D341Med (cell line): Measurements from ENCODE around the gene MRPL12.
"Not testable (repeated sequence)": the region's sequence is repeated elsewhere in the genome, so short reads cannot be mapped to it uniquely, and the experiment has no call there.

ENCODE experiments used
- DNase-seq: peaks from one replicate; pipeline ENCODE4 v3.0.0; 2012; ENCODE audit warnings: low spot score

The MRPL12 gene

DNA sequence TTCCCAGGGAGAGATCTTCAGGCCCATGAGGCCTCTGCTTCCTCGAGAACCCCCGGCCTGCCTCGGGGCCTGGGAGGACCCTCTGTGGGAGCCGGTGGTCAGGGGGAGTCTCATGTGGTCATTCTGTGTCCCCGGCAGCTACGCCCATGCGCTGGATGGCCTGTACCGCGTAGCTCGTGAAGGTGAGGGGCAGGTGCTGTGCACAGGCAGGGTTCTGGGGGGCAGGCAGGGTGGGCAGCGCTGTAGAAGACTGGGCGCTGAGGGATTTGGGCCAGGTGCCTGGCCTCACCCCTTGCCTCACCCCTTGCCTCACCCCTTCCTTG, 13.5 kb downstream of the MRPL12 start:
- DNase-seq: no peak

DNA sequence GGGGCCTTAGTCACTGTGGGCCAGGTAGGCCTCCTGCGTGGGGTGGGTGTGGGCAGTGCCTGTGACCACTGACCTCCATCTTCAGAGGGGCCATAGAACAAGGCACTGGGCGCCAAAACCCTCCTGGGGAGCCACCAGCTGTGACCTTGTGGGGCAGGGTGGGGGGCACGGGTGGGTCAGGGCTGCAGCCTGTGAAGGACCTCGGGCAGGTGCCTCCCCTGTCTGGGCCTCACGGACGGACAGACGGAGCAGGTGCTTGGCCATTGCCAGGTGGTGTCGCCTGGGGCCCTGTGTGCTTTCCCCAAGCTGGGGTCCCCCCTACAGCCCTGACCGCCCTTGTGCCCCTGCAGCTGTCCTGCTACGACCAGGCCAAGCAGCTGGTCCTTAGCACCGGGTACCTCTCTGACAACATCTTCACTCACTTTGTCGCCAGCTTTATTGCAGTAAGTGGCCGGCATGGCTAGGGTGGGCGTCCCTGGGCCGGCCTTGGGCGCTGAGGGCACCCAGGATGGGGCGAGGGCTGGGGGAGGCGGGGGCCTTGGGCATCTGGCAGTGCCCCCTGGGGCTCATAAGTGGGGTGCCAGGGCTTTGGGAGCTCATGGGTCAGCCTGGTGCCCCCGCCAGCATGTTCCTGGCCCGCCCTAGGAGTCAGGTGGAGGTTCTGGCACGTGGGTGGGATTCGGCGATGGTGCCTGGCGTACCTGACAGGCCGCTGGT, 14.0 kb downstream of the MRPL12 start:
- no peak for DNase-seq

DNA sequence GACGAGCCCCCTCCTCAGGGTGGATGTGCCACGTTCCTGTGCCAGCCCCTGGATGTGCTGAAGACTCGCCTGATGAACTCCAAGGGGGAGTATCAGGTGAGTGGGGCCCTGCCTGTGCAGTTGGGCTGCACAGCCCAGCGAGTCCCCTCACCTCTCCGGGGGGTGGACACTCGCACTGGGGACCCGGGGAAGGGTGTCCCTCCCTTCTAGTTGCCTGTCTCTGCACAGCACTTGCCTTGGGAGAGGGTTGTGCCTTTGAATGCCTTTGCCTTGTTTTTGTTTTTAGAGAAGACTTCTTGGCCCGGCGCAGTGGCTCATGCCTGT, 14.6 kb downstream of the MRPL12 start:
- no peak for DNase-seq

DNA sequence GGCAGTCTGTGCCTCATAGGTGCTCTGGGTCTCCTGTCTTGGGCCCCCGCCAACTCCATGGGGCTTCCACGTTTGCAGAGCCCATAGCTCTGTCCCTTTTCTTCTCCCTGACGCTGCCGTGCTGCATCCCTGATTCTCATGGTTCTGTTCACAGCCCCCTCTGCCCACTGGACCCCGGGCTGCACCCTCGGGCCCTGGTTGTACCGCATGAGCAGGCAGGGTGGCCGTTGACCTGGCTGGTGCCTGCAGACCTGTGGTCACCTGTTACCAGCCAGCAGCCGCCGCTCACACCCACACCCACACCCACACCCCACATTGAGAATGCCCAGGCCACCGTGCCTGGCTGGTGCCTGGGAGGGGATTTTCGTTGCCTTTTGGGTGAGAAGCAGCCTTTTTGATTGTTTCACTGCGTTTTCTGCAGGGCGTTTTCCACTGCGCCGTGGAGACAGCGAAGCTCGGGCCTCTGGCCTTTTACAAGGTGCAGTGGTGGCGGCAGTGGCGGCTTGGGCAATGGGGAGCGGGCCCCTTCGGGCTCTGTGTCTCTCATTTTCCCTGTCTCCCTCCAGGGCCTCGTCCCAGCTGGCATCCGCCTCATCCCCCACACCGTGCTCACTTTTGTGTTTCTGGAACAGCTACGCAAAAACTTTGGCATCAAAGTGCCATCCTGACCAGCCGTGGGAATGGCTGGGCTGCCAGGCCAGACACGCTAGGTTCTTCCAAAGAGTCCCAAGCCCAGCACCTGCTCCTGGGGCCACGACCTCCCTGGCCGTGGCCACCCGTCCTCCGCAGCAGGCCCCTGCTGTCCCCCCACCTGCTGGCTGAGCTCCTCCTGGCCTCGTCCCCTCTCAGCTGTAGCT, 16.5 kb downstream of the MRPL12 start:
- DNase-seq: no peak

DNA sequence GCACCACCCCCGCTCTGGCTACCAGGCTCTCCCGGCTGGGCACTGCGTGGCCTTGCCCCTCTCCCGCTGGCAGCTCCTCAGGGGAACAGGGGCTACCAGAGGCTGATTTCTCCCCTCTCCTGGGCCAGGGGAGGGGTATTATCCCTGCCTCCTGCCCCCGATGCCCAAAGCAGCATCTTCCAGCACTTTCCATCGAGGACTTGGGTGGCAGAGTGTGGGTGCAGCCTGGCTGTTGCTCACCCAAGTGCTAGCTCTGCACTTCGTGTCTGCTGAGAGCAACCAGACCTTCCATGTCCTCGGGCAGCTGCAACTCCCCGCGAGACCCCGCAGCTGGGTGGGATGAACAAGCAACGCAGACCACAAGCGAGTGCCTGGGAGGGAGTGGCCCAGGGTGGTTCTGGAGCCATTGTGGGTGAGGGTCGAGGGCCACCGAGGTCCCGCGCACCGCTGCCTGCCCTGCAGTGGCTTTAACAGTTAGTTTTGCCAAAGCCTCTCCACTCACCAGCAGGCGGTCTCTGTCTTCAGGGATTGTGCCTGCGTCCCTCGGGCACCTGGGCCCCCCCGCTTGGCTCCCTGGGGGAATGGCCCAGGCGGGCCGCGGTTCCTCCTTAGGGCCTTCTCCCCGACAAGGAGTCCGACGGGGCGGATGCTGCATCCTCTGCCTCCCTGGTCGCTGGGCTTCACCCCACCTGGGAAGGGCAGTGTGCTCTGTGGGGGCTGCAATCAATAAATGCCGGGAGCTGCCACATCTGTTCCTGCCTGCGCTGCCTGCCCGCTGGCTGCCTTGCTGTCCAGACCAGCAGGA, 17.3 kb downstream of the MRPL12 start:
- DNase-seq: no peak

DNA sequence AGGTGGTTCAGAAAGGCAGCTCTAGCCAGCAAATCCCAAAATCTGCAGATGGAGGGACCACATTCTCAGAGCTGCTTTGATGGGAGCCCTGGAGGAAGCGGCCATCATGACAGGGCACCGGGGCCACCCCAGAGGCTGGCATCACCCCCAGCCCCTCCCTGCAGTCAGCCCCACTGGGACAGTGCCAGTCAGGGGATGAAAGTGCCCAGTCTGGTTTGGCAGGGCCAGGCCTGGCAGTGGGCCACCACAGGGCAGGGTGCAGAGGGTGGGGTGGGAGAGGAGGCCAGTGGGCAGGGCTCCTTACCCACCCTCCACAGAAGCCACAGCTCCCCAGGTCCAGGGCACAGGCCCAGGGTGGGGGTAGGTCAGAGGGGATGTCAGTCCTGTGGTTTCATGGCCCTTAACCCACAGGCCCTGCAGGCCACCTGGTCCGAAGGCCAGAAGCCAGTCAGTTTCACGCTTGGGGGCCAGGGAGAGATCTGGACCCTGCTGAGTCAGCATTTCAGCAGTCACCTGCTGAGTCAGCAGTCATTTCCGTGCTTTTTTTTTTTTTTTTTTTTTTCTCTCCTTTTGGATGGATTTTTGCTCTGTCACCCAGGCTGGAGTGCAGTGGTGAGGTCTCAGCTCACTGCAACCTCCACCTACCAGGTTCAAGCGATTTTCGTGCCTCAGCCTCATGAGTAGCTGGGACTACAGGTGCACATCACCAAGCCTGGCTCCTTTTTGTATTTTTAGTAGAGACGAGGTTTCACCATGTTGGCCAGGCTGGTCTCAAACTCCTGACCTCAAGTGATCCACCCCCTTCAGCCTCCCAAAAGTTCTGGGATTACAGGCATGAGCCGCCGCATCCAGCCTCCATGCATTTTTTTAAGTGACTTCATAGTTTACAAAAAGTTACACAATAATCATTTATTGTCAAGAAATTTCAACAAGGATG, 19.3 kb downstream of the MRPL12 start:
- DNase-seq: no peak

DNA sequence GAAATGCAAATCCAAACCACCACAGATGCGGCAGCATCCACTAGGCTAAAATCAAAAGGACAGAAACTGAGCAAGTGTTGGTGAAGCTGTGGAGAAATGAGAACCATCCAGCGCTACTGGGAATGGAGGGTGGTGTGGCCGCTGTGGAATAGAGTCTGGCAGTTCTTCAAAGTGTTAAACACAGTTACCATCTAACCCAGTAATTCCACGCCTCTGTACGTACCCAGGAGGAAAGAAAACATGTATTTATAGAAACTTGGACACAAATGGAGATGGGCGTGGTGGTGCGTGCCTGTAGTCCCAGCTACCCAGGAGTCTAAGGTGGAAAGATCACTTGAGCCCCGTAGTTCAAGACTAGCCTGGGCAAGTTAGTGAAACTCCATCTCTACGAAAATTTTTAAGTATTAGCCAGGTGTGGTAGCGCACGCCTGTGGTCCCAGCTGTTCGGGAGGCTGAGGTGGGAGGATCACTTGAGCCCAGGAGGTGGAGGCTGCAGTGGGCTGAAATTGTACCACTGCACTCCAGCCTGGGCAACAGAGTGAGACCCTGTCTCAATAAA, 20.6 kb downstream of the MRPL12 start:
- DNase-seq: no peak

DNA sequence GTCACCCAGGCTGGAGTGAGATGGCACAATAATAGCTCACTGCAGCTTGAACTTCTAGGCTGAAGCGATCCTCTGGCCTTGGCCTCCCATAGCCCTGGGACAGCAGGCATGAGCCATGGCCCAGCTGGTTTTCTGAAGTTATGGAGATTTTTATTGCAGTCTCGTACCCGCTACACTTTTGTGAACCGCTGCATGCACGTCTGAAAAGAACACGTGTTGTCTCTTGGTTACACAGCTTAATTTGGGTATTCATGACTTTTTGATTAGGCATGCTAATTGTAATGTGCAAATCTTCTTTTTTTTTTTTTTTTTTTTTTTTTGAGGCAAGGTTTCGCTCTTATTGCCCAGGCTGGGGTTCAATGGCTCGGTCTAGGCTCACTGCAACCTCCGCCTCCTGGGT, 22.3 kb downstream of the MRPL12 start:
- DNase-seq: no peak

DNA sequence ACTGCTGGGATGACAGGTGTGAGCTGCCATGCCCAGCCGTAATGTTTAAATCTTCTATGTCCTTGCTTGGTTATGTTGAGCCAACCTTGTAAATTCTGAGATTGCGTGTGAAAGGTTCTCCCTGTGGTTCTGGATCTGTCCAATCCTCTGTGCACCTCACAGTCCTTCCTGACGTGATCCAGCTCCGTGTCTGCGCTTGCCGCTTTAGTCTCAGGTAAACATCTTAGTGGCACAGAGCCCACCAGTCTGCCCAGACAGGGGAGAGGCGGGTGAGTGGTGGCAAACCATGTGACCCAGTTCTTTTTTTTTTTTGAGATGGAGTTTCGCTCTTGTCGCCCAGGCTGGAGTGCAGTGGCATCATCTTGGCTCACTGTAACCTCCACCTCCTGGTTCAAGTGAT, 22.8 kb downstream of the MRPL12 start:
- DNase-seq: no peak

DNA sequence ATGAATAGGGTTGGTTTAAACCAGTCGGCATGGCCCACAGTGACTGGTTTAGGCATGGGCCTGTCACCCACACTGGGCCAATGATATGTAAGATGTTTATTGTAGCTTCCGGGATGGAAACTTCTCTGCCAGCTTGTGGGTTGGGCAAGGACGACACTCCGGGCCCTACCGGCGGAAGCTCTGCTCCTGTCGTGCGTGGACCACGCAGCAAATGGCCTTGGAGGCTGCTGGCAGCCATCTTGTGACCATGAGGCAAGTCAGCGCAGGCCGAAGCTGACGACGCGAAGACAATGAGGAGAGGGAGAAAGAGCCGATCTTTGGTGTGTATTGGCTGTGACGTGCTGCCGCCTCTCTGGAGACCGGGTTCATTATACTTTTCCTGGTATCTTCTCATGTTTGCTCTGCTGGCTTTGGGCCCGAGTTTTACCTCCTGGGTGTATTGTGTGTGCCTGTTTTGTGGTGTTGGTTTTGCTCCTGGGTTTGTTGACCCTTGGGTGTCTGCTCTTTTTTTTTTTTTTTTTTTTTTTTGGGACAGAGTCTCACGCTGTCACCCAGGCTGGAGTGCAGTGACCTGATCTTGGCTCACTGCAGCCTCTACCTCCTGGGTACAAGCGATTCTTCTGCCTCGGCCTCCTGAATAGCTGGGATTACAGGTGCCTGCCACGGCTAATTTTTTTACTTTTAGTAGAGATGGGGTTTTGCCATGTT, 24.3 kb downstream of the MRPL12 start:
- DNase-seq: no peak

DNA sequence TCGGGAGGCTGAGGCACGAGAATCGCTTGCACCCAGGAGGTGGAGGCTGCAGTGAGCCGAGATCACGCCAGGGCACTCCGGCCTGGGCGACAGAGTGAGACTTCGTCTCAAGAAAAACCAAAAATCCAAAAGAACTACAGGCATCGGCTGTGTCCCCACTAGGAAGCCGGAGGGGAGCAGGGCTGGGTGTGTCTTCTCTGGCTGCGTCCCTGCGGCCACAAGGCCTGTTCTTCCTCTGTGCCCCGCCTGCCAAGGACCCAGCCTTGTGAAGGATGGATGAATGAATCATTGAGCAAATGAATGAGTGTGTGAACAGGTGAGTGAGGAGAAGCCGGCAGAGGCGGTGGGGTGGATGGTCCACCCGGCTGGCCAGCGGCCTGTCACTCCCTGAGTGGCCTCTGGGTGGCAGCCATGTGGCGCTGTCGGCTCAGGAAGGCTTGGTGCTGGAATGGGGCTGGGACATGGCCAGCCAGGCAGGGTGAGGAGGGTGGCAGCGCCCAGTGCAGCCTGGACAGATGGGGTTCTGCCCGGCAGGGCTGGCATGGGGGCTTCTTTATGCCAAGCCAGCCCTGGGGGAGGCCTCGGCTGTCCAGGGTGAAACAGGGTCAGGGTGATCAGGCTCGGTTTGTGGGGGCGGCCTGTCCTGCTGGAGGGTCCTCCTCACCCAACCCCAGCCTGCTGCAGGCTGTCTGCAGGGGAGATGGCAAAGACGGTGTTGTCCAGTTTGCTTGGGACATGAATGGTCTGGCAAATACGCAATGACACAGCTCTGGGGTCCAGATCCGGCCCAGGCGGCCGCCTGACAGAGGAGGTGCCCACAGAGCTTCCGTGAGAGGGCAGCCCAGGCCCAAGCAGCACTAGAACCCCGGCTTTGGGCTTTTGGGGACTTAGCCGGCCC, 30.6 kb downstream of the MRPL12 start:
- DNase-seq: peak; percentile 99

DNA sequence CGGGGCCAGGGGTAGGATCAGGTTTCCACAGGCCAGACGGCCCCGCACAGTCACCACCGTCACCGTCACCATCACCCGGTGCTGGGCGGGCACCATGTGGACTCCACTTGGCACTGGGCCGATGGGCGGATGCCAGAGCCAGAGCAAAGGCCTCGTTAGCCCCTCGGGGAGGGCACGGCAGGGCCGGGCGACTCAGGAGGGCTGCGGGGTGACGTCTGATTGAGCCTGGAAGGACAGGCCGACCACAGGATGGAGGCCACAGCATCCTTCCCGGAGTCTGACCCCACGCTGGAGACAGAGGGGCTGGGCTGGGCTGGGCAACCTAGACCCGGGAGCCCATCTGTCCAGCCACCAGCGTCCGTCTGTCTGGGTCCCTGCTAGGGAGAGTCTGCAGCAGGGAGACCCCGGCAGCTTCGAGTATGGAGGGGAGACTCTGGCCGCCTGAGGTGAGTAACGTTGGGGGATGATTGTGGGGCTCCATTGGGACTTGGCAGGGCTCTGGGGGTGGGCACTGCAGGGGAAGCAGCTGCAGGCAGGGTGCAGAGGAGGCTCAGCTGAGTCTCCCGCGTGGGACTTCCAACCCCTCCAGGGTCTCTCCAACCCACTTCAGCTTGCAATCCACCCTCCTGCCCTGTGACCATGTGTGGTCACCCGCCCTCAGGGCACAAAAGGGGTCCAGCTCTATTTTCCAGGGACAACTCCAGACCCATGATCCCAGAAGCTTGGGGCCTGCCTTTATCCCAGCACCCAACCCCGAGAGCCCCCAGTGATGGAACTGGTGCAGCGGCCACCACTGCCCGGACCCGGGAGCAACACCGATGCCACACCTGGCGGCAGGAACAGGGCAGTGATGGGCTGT, 31.5 kb downstream of the MRPL12 start:
- no peak for DNase-seq

DNA sequence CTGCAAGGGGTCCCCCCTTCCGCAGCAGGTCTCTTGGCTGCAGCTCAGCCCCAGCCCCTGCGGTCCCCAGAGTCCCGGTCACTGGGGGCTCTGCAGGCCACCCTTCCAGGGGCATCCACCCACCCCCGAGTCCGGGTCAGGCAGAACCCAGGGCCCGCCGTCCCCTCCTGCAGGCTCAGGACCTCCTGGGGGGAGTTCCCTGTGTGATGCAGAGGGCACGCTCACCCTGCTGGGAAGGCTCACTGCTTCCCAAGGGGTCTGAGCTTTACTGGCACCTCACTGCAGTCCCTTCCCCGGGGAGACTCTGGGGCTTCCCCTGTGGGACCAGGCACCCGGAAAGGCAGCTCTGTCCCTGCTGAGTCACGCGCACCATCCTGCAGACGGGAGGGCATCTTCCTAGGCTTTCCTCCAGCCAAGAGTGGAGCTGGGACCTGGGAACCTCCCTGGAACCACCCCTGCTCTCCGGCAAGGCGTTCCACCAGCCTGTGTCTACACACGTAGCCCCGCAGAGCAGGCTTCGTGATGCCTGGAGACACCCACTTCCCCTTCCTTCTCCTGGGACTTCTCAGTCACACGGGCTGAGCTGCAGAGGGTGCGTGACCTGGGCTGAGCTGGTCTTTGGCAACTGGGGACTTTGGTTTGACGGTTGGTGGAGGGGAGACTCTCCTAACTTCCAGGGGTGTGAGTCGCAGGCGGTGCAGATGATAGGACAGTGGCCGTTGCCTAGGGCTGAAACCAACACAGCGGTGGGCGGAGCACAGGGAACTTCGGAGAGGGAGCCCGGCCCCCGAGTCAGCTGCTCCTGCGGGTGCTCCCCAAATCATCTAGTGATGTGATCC, 32.3 kb downstream of the MRPL12 start:
- DNase-seq: no peak

DNA sequence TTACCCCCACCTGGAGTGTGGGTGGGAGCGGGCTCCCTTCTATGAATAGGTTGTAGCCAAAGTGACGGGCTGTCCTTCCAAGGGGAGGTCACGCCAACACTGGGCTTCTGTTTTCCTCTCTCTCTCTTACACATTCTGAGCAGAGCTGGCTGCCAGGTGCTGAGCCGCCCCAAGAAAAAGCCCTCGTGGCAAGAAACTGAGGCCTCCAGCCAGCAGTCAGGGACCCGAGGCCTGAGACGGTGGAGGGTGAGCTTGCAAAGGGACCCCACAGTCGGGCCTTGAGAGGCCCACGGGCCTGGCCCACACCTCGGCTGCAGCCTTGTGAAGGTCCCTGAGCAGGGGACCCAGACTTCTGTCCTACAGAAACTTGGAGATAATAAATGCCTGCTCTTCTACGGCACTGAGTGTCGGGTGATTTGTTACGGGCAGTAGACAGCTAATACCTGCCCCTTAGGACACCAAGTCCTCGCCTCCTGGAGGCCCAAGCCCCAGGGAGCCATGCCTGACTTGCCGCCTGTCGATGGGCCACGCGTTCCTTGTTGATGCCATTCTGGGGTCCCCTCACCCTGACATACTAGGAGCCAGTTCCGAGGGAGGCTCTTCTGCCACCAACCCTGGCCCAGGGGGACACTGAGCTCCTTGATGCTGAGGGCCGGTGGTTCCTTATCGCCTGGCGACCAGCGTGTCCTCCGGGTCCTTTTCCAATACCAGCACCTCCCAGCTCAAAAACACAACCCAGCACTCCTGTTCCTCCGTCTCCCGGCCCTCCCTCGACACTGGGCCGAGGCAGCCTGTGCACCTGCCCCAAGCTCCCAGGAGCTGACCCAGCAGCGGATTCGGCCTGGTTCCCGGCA, 35.0 kb downstream of the MRPL12 start:
- no peak for DNase-seq

DNA sequence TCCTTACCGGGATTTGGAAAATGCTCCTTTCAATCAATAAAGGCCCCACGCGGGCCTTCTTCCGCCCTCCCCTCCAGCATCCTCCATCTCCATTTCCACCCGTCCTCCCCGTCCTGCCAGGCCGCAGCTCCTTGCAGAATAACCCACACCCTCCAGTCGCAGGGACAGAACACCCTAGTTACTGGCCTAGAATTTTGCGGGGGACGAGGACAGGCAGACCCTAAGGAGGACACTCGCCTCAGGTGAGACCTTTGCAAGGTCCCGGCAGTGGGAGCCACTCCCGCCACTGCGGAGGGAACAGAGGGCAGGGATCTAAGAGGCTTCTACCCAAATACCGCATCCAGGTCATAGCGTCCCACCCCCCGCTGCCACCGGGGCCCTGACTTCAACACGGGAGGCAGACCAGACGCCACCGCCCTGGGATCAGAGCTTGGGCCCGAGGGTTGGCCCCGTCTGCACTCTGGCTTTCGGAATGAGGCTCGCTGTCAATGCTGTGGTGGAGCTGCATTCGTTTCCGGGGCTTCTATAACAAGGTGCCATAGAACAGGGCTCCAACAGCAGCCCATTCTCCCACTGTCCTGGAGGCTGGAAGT, 35.7 kb downstream of the MRPL12 start:
- no peak for DNase-seq

DNA sequence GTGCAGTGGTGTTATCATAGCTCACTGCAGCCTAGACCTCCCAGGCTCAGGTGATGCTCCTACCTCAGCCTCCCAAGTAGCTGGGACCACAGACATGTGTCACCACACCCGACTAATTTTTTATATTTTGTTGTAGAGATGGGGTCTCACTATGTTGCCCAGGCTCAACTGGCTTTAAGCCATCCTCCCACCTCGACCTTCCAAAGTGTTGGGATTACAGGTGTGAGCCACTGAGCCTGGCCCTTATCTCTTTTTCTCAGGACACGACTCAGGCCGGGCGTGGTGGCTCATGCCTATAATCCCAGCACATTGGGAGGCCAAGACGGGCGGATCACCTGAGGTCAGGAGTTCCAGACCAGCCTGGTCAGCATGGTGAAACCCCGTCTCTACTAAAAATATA, 36.4 kb downstream of the MRPL12 start:
- not testable (repeated sequence) for DNase-seq
